IMR-90 (cell line): ENCODE data around the gene DGKG. TPM values are rescaled to one million over a fixed set of nuclear protein-coding genes. Genes with fewer than 3 reads are reported as not detected.

Experiments used
- ATAC-seq: fragments of 200-7000 bp; cut with Tn5 transposase; 2 replicates; pipeline ENCODE4 v1.9.1; 2020; ENCODE audit warnings: low read depth, mild to moderate bottlenecking, moderate library complexity
- BruUV-seq: library from RNA; stranded (reverse); fragments of 400-500 nt; replicated peaks from 2 replicates; lab custom pipeline; 2021; lab: Mats Ljungman, UMichigan
- CTCF ChIA-PET: fragments of 300-600 bp; formaldehyde crosslinking; extraction: SDS; loops from one replicate; lab custom pipeline; 2021; ENCODE audit warnings: antibody characterized with exemption; lab: Yijun Ruan, JAX
- POLR2A ChIA-PET: fragments of 300-600 bp; sonication (Branson Sonifier 250); formaldehyde crosslinking; loops from one replicate; lab custom pipeline; 2022; ENCODE audit warnings: antibody characterized with exemption; ENCODE audit not compliant: unreplicated experiment; lab: Charles Lee
- DNase-seq: peaks from one replicate; pipeline ENCODE4 v3.0.0; 2013
- H2AFZ ChIP-seq: replicated peaks from 2 replicates; pipeline ENCODE3; 2013; ENCODE audit warnings: low read length, mild to moderate bottlenecking; ENCODE audit not compliant: poor library complexity
- H2AK5ac ChIP-seq: 2 replicates; pipeline ENCODE4 v1.6.1; 2013; ENCODE audit warnings: low read depth, low read length, inconsistent platforms
- H2AK9ac ChIP-seq: replicated peaks from 2 replicates; pipeline ENCODE3; 2013; ENCODE audit warnings: mild to moderate bottlenecking, low read depth, low read length, moderate library complexity; ENCODE audit not compliant: poor library complexity
- H2BK120ac ChIP-seq: 2 replicates; pipeline ENCODE4 v1.6.1; 2013; ENCODE audit warnings: low read depth, low read length, inconsistent platforms
- H2BK15ac ChIP-seq: 3 replicates; pipeline ENCODE4 v1.6.1; 2013; ENCODE audit warnings: low read depth, low read length, inconsistent platforms
- H2BK20ac ChIP-seq: 2 replicates; pipeline ENCODE4 v1.6.1; 2013; ENCODE audit warnings: low read depth, mild to moderate bottlenecking, inconsistent platforms, low read length, moderate library complexity
- H2BK5ac ChIP-seq: 2 replicates; pipeline ENCODE4 v1.6.1; 2013; ENCODE audit warnings: mild to moderate bottlenecking, low read depth, low read length, inconsistent platforms; ENCODE audit not compliant: poor library complexity, severe bottlenecking
- H3K14ac ChIP-seq: replicated peaks from 2 replicates; pipeline ENCODE4 v1.6.1; 2013; ENCODE audit warnings: low read depth, low read length, inconsistent platforms
- H3K18ac ChIP-seq: 2 replicates; pipeline ENCODE4 v1.6.1; 2013; ENCODE audit warnings: low read depth, low read length, control low read depth
- H3K23ac ChIP-seq: 2 replicates; pipeline ENCODE4 v1.6.1; 2013; ENCODE audit warnings: low read depth, low read length, inconsistent platforms
- H3K27ac ChIP-seq: 2 replicates; pipeline ENCODE4 v1.5.1; 2013; ENCODE audit warnings: mild to moderate bottlenecking, control low read depth, low read length; ENCODE audit not compliant: insufficient read depth
- H3K27me3 ChIP-seq: 2 replicates; pipeline ENCODE4 v1.6.1; 2013; ENCODE audit warnings: low read length; ENCODE audit not compliant: control insufficient read depth, insufficient read depth
- H3K36me3 ChIP-seq: 2 replicates; pipeline ENCODE4 v1.6.1; 2013; ENCODE audit warnings: low read length, mixed read lengths; ENCODE audit not compliant: control insufficient read depth, insufficient read depth
- H3K4ac ChIP-seq: 2 replicates; pipeline ENCODE4 v1.6.1; 2013; ENCODE audit warnings: low read depth, low read length, inconsistent platforms
- H3K4me1 ChIP-seq: 2 replicates; pipeline ENCODE4 v1.6.1; 2013; ENCODE audit warnings: low read length, mixed read lengths; ENCODE audit not compliant: control insufficient read depth, insufficient read depth
- H3K4me2 ChIP-seq: 2 replicates; pipeline ENCODE4 v1.6.1; 2013; ENCODE audit warnings: low read depth, mild to moderate bottlenecking, control low read depth, low read length, moderate library complexity
- H3K4me3 ChIP-seq: 2 replicates; pipeline ENCODE4 v1.5.1; 2013; ENCODE audit warnings: low read depth, mild to moderate bottlenecking, control low read depth, low read length, moderate library complexity; ENCODE audit not compliant: insufficient read depth
- H3K56ac ChIP-seq: 2 replicates; pipeline ENCODE4 v1.6.1; 2013; ENCODE audit warnings: low read length, inconsistent platforms; ENCODE audit not compliant: insufficient read depth; ENCODE audit errors: extremely low read depth
- H3K79me1 ChIP-seq, 2 experiments: 2 replicates each; pipeline ENCODE4 v1.6.1; 2013; ENCODE audit warnings: low read length in 2 of 2, inconsistent platforms in 1 of 2, low read depth in 1 of 2
- H3K9ac ChIP-seq: 2 replicates; pipeline ENCODE4 v1.6.1; 2013; ENCODE audit warnings: low read depth, low read length, control low read depth
- H3K9me1 ChIP-seq: 2 replicates; pipeline ENCODE4 v1.6.1; 2013; ENCODE audit warnings: low read length, inconsistent platforms; ENCODE audit not compliant: insufficient read depth
- H3K9me3 ChIP-seq: 2 replicates; pipeline ENCODE4 v1.6.1; 2013; ENCODE audit warnings: low read length; ENCODE audit not compliant: control insufficient read depth, insufficient read depth
- H4K20me1 ChIP-seq: 2 replicates; pipeline ENCODE4 v1.6.1; 2013; ENCODE audit warnings: low read length, inconsistent platforms; ENCODE audit not compliant: insufficient read depth
- H4K5ac ChIP-seq: 2 replicates; pipeline ENCODE4 v1.6.1; 2013; ENCODE audit warnings: mild to moderate bottlenecking, low read depth, low read length, control low read depth
- H4K8ac ChIP-seq, 2 experiments: 2 replicates each; pipeline ENCODE4 v1.6.1; 2013; ENCODE audit warnings: low read depth in 2 of 2, low read length in 2 of 2, control low read depth in 1 of 2, inconsistent platforms in 1 of 2
- H4K91ac ChIP-seq: 2 replicates; pipeline ENCODE4 v1.6.1; 2013; ENCODE audit warnings: low read depth, low read length, inconsistent platforms; ENCODE audit not compliant: insufficient read depth
- BHLHE40 ChIP-seq: fragments of 150-350 bp; IDR thresholded peaks from 2 replicates; pipeline ENCODE4 v1.6.1; 2016; ENCODE audit warnings: mild to moderate bottlenecking, low read depth, low read length
- CEBPB ChIP-seq: IDR thresholded peaks from 2 replicates; pipeline ENCODE4 v1.6.1; 2012; ENCODE audit warnings: low read depth, low read length, improper control_type of control experiment
- CHD1 ChIP-seq: IDR thresholded peaks from 2 replicates; pipeline ENCODE4 v1.6.1; 2012; ENCODE audit warnings: low read depth, low read length, improper control_type of control experiment
- ELK1 ChIP-seq: fragments of 150-350 bp; IDR thresholded peaks from 2 replicates; pipeline ENCODE4 v1.6.1; 2016; ENCODE audit warnings: low read depth, mild to moderate bottlenecking, low read length, moderate library complexity, borderline replicate concordance
- FOS ChIP-seq: fragments of 150-350 bp; IDR thresholded peaks from 2 replicates; pipeline ENCODE4 v1.6.1; 2016; ENCODE audit warnings: low read depth, low read length
- MAFK ChIP-seq: IDR thresholded peaks from 2 replicates; pipeline ENCODE4 v1.6.1; 2012; ENCODE audit warnings: low read depth, low read length, improper control_type of control experiment
- MAZ ChIP-seq: IDR thresholded peaks from 2 replicates; pipeline ENCODE4 v1.6.1; 2012; ENCODE audit warnings: low read depth, mild to moderate bottlenecking, low read length, improper control_type of control experiment, moderate library complexity, borderline replicate concordance
- MXI1 ChIP-seq: IDR thresholded peaks from 2 replicates; pipeline ENCODE4 v1.6.1; 2012; ENCODE audit warnings: low read depth, mild to moderate bottlenecking, low read length, moderate library complexity, borderline replicate concordance
- NFE2L2 ChIP-seq: fragments of 150-350 bp; IDR thresholded peaks from 2 replicates; pipeline ENCODE4 v1.6.1; 2016; ENCODE audit warnings: low read depth, mild to moderate bottlenecking, low read length
- POLR2A ChIP-seq: IDR thresholded peaks from 2 replicates; pipeline ENCODE4 v1.6.1; 2012; ENCODE audit warnings: mild to moderate bottlenecking, low read depth, low read length
- RAD21 ChIP-seq: IDR thresholded peaks from 2 replicates; pipeline ENCODE4 v1.6.1; 2012; ENCODE audit warnings: low read length, improper control_type of control experiment
- RCOR1 ChIP-seq: IDR thresholded peaks from 2 replicates; pipeline ENCODE4 v1.6.1; 2012; ENCODE audit warnings: mild to moderate bottlenecking, low read length, improper control_type of control experiment; ENCODE audit not compliant: insufficient replicate concordance
- RFX5 ChIP-seq: IDR thresholded peaks from 2 replicates; pipeline ENCODE4 v1.8.0; 2012; ENCODE audit warnings: low read depth, mild to moderate bottlenecking, low read length, moderate library complexity
- SMC3 ChIP-seq: fragments of 150-350 bp; IDR thresholded peaks from 2 replicates; pipeline ENCODE4 v1.6.1; 2016; ENCODE audit warnings: low read depth, mild to moderate bottlenecking, antibody characterized with exemption, low read length, moderate library complexity
- WGBS, 2 experiments: methylation state at CpG; one replicate each; pipeline versions ENCODE4 v1.1.5 to v1.1.7; 2013; ENCODE audit warnings: missing lambda C conversion rate in 2 of 2; ENCODE audit not compliant: insufficient read length in 1 of 2; ENCODE audit errors: extremely low coverage in 2 of 2; 5-methylcytosine and 5-hydroxymethylcytosine counted together
- dilution Hi-C: fragments of 300-500 bp; cut with HindIII; formaldehyde crosslinking; loops from one replicate; pipeline ENCODE4 v1.14.3; 2018; ENCODE audit warnings: low sequenced_read_pairs; ENCODE audit not compliant: unreplicated experiment
- in situ Hi-C: fragments of 300-500 bp; cut with MboI; formaldehyde crosslinking; loops from 3 replicates; pipeline ENCODE4 v1.14.3; 2019; ENCODE audit warnings: low sequenced_read_pairs, inconsistent platforms, mixed read lengths
- intact Hi-C: fragments of 100-400 bp; cut with micrococcal nuclease; formaldehyde crosslinking; loops from 2 replicates; pipeline ENCODE4 v1.10.0; 2022
- polyA plus RNA-seq, 3 experiments: library from polyadenylated mRNA; depleted of rRNA; stranded (reverse); fragments of >200 nt; gene quantifications; 2 replicates each; pipeline ENCODE4 v1.2.3, GENCODE V29; 2012; ENCODE audit warnings: low replicate concordance in 1 of 3
- total RNA-seq: library from RNA; depleted of rRNA; stranded (reverse); fragments of >200 nt; gene quantifications from 2 replicates; pipeline ENCODE4 v1.2.3, GENCODE V29; 2012
- TF ChIP-seq, protein P1 (sequence below): conservative IDR thresholded peaks from 2 replicates; pipeline ENCODE4 v1.5.1; 2012; ENCODE audit warnings: mild to moderate bottlenecking, low read depth, low read length, improper control_type of control experiment
- TF ChIP-seq, protein P2 (sequence below): fragments of 150-350 bp; IDR thresholded peaks from 2 replicates; pipeline ENCODE4 v1.6.1; 2017; ENCODE audit warnings: mild to moderate bottlenecking, antibody characterized with exemption, low read length, low read depth

DGKG gene
- total and polyA plus RNA-seq, 2 of the 4 experiments (the other 2 are of a cell fraction), result 1.2 to 4.1 TPM

DNA sequence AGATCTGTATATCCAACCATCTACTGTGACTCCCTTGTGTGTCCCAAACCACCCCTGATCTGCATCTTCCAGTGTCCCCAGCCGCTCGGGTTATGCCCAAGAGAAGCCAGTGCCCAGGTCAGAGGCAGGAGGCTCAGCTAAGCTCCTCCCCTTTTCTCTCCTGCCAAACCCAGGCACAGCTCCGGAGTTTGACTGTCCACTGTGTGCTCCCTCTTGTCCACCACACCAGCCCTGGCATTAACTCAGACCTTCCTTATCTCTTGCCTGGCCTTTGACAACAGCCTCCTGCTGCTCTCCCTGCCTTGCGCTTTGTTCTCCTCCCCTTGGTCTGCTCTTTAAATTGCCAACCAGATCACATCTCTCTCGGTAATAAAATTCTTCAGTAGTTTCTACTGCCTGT is 39.3 kb downstream of the DGKG start:
- H4K5ac ChIP-seq, result no peak overlapping the region
- H3K56ac ChIP-seq, result no peak overlapping the region
- no peak overlapping the region for H2AK5ac ChIP-seq
- H3K4me3 ChIP-seq, result no peak overlapping the region
- DNase-seq (no peak), ATAC-seq (no peak)
- no peak overlapping the region for H2AK9ac ChIP-seq
- H4K91ac ChIP-seq, result no peak overlapping the region
- H2BK5ac ChIP-seq, result no peak overlapping the region
- no peaks in the 10 kb centered on the region for H3K9me1 ChIP-seq
- no peak overlapping the region for H2AFZ ChIP-seq
- no peaks in the 10 kb centered on the region for H3K4me1 ChIP-seq
- in situ Hi-C loops, result no loop called here
- ChIA-PET CTCF (interaction anchor here (1.4 kb wide), 1 partner anchor 13 kb away, joined by 10 read pairs; no protein-coding TSS in a partner anchor), POLR2A (no interaction called here)
- H3K79me1 ChIP-seq, result no peaks in the 10 kb centered on the region
- no peak overlapping the region for H3K14ac ChIP-seq
- H2BK15ac ChIP-seq, result no peak overlapping the region
- TF ChIP-seq POLR2A, result no peak
- TF ChIP-seq BHLHE40, result no peak
- no peak for TF ChIP-seq NFE2L2
- TF ChIP-seq, protein P1, sequence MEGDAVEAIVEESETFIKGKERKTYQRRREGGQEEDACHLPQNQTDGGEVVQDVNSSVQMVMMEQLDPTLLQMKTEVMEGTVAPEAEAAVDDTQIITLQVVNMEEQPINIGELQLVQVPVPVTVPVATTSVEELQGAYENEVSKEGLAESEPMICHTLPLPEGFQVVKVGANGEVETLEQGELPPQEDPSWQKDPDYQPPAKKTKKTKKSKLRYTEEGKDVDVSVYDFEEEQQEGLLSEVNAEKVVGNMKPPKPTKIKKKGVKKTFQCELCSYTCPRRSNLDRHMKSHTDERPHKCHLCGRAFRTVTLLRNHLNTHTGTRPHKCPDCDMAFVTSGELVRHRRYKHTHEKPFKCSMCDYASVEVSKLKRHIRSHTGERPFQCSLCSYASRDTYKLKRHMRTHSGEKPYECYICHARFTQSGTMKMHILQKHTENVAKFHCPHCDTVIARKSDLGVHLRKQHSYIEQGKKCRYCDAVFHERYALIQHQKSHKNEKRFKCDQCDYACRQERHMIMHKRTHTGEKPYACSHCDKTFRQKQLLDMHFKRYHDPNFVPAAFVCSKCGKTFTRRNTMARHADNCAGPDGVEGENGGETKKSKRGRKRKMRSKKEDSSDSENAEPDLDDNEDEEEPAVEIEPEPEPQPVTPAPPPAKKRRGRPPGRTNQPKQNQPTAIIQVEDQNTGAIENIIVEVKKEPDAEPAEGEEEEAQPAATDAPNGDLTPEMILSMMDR, result no peak
- no peak for TF ChIP-seq MAZ
- no peak for TF ChIP-seq FOS
- no peak for TF ChIP-seq ELK1
- no peak for TF ChIP-seq CEBPB
- TF ChIP-seq, protein P2, sequence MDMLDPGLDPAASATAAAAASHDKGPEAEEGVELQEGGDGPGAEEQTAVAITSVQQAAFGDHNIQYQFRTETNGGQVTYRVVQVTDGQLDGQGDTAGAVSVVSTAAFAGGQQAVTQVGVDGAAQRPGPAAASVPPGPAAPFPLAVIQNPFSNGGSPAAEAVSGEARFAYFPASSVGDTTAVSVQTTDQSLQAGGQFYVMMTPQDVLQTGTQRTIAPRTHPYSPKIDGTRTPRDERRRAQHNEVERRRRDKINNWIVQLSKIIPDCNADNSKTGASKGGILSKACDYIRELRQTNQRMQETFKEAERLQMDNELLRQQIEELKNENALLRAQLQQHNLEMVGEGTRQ, result no peak
- TF ChIP-seq SMC3, result no peak
- no peak for TF ChIP-seq MXI1
- no peak for TF ChIP-seq CHD1
- TF ChIP-seq MAFK, result no peak
- TF ChIP-seq RFX5, result no peak
- TF ChIP-seq RCOR1, result no peak
- no peak for TF ChIP-seq RAD21
- H4K8ac ChIP-seq, result no peak overlapping the region
- no peak overlapping the region for H3K9ac ChIP-seq
- no peaks in the 10 kb centered on the region for H3K9me3 ChIP-seq
- intact Hi-C loops, result no loop called here
- H3K23ac ChIP-seq, result no peak overlapping the region
- no CpG with 5 or more reads among the region's 5 CpGs for WGBS, 2 experiments
- no peak overlapping the region for H2BK120ac ChIP-seq
- H3K4ac ChIP-seq, result no peak overlapping the region
- no peaks in the 10 kb centered on the region for H3K36me3 ChIP-seq
- no peaks in the 10 kb centered on the region for H4K20me1 ChIP-seq
- H3K27me3 ChIP-seq, result peaks cover 3% of the 10 kb centered on the region
- no TSS peak for BruUV-seq
- no peak overlapping the region for H2BK20ac ChIP-seq
- no peak overlapping the region for H3K4me2 ChIP-seq
- H3K18ac ChIP-seq, result no peak overlapping the region
- H3K27ac ChIP-seq, result no peak overlapping the region
- dilution Hi-C loops, result no loop called here
